Transverse colon (tissue), 3 donors: Measurements from ENCODE around the gene SCN8A.

Experiments used
- POLR2A ChIP-seq: fragments of 450-650 bp; IDR thresholded peaks from one replicate; pipeline ENCODE4 v1.6.1; 2016; ENCODE audit warnings: antibody characterized with exemption, mild to moderate bottlenecking, moderate library complexity
- TF ChIP-seq, protein P1 (sequence below), 5 experiments: fragments of 200-600 bp in 3 of 5; fragments of 450-650 bp in 2 of 5; sonication (generic) in 3 of 5; IDR thresholded peaks; 1 replicate in 2 of 5; 2 replicates in 3 of 5; pipeline ENCODE4 v1.5.1; 2016 to 2017; ENCODE audit warnings: antibody characterized with exemption in 5 of 5, inconsistent platforms in 3 of 5, mild to moderate bottlenecking in 2 of 5, moderate library complexity in 1 of 5

DNA sequence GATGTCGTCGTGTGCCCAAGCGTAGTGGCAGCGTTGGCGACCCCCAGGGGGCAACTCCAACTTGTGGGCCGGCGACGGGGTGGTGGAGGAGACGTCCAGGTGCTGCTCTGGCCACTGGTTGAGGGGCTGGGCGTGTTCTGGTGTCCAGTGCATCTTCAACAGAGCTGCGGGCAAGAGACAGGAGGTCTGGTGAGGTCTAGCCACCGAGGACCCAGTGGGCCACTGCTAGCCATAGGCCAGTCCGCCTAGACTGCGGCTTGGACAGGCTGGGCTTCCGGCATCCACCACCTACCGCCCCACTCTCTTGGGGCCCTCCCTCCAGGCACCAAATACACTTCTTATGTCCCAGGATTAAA lies 231.2 kb downstream of the SCN8A start:
- TF ChIP-seq, protein P1, sequence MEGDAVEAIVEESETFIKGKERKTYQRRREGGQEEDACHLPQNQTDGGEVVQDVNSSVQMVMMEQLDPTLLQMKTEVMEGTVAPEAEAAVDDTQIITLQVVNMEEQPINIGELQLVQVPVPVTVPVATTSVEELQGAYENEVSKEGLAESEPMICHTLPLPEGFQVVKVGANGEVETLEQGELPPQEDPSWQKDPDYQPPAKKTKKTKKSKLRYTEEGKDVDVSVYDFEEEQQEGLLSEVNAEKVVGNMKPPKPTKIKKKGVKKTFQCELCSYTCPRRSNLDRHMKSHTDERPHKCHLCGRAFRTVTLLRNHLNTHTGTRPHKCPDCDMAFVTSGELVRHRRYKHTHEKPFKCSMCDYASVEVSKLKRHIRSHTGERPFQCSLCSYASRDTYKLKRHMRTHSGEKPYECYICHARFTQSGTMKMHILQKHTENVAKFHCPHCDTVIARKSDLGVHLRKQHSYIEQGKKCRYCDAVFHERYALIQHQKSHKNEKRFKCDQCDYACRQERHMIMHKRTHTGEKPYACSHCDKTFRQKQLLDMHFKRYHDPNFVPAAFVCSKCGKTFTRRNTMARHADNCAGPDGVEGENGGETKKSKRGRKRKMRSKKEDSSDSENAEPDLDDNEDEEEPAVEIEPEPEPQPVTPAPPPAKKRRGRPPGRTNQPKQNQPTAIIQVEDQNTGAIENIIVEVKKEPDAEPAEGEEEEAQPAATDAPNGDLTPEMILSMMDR (IDR thresholded peaks at IDR 0.05), result no peak
- no peak for TF ChIP-seq POLR2A
